GM12872 (cell line): ENCODE measurements around the gene CHFR.

ENCODE experiments used
- TF ChIP-seq, protein P1 (sequence below): IDR thresholded peaks from 3 replicates; pipeline ENCODE4 v1.5.1; 2011; ENCODE audit warnings: low read depth, mild to moderate bottlenecking, low read length, moderate library complexity; ENCODE audit not compliant: insufficient read depth

Gene CHFR

DNA sequence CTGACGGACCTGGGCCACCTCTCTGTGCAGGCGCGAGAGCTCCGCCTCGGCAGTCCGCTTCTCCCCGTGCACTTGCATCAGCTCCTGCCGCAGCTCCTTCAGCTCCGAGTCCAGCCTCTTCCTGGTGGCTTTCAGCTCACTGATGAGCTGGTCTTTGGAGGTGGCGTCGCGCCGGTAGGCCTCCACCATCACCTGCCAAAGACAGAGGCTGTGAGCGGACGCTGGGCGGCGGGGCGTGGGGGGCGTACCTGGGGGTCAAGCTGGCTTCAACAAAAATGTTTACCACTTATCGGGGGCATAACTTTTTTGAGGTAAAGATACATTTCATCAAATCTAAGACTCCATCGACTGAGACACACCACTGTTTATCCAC is 98.3 kb downstream of the CHFR start:
- TF ChIP-seq, protein P1, sequence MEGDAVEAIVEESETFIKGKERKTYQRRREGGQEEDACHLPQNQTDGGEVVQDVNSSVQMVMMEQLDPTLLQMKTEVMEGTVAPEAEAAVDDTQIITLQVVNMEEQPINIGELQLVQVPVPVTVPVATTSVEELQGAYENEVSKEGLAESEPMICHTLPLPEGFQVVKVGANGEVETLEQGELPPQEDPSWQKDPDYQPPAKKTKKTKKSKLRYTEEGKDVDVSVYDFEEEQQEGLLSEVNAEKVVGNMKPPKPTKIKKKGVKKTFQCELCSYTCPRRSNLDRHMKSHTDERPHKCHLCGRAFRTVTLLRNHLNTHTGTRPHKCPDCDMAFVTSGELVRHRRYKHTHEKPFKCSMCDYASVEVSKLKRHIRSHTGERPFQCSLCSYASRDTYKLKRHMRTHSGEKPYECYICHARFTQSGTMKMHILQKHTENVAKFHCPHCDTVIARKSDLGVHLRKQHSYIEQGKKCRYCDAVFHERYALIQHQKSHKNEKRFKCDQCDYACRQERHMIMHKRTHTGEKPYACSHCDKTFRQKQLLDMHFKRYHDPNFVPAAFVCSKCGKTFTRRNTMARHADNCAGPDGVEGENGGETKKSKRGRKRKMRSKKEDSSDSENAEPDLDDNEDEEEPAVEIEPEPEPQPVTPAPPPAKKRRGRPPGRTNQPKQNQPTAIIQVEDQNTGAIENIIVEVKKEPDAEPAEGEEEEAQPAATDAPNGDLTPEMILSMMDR, result no peak

DNA sequence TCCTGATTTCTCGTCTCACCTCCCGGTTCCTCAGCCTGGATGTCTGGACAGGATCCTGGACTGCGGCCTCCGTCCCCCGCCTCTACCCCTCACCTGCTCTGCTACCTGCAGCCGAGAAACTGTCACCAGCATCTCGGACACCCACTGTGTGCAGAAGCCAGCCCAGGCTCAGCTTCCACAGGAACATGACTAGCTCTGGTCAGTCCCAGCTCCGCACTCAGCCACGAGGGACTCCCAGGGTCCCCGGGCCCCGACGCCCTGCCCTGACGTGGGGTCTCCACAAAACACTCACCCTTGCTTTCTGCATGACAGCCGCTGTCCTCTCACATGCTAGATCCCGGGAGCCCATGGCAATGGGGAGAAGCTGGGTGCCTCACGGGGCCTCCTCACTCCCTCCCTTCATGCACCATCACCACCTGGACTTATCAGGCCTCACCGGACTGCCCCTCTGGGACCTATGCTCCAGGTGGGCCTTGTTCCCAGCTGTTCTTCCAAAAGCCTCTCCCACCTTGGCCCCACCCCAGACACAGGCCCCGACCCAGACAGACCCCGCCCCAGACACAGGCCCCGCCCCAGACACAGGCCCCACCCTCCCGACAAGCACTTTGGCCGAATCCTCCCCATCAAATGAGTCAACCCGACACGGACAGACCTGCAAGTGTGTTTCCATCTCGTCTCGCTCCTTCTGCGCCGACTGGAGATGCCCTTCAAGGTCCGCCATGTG is 98.9 kb downstream of the CHFR start:
- TF ChIP-seq, protein P1, result no peak

DNA sequence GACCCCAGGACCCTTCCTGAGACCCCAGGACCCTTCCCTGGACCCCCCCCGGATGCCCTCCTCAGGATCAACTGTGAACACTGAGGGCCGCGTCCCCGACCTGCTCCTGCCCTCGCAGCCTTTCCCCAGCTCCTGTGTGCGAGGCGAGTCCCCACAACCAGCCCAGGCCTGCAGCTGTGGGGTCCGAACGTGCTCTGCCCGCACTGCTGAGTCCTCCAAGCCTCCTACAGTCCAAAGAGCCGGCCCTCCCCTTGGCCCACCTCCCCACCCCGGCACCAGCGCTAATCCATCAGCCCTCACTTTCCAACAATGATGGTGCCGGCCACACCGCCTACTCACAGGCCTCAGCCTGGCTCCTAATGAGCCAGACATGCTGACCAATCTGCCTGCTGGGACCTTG is 99.5 kb downstream of the CHFR start:
- TF ChIP-seq, protein P1, result no peak

DNA sequence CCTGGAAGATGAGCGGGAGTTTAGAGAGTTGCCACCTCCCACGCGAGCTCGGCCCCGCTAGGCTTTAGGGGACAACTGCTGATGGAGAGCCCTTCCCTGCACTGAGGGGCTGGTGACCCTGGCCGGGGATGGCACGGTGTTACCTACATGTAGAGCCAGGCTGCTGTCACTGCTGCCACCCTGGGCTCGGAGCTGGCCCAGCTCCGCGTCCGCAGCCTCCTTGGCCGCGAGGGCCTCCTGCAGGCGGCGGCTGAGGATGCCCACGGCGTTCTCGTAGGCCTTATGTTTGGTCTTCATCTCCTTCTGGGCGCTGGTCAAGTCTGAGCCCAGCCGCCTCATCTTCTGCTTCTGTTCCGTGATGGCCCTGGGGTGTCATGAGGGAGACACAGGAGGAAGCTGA is 101.2 kb downstream of the CHFR start:
- TF ChIP-seq, protein P1, result no peak

DNA sequence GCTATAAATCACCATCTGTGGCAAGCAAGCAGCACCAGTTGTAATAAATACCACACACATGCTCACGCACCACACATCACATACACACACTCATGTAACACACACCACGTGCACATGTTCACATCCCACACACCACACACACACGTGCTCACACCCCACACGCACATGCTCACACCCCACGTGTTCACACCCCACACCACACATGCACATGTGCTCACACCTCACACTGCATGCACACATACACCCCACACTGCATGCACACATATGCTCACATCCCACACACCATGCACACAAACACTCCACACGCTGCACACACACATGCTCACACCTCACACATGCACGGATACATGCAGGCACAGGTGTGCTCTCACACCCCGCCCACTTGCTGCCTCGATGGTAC is 102.8 kb downstream of the CHFR start:
- TF ChIP-seq, protein P1, result no peak

DNA sequence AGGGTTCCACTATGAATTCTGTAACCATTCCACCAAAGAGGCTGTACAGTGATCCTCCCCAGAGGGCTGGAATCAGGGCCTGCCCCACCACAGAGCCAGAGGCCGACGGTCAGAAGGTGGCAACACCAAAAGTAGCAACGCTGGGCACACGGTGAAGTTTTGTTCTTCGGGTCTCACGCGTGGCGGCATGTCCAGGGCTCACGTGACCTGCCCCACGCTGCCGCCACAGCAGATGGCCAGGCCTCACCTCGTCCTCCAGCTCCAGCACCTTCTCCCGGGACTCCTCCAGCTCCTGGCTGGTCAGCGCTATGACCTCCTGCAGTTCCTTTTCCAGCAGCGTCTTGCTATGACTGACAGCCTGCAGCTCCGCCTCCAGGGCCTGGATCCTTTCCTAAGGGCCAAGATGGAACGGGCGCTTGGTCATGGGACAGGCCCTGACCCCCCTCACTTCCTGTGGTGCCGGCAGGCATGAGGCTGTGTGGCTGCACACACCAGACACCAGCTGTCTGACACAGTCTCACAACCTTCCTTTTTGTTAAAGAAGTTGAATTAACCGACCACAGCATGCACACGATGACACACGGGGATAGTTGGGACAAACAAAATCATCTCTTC is 103.4 kb downstream of the CHFR start:
- TF ChIP-seq, protein P1, result no peak
